HG02571 (cell line): Measurements from ENCODE around the gene CHCHD3.

Experiments used
- ATAC-seq: cut with Tn5 transposase; IDR thresholded peaks from one replicate; pipeline ENCODE4 v1.9.1; 2021; ENCODE audit warnings: mild to moderate bottlenecking, moderate library complexity; ENCODE audit not compliant: unreplicated experiment

Gene CHCHD3

DNA sequence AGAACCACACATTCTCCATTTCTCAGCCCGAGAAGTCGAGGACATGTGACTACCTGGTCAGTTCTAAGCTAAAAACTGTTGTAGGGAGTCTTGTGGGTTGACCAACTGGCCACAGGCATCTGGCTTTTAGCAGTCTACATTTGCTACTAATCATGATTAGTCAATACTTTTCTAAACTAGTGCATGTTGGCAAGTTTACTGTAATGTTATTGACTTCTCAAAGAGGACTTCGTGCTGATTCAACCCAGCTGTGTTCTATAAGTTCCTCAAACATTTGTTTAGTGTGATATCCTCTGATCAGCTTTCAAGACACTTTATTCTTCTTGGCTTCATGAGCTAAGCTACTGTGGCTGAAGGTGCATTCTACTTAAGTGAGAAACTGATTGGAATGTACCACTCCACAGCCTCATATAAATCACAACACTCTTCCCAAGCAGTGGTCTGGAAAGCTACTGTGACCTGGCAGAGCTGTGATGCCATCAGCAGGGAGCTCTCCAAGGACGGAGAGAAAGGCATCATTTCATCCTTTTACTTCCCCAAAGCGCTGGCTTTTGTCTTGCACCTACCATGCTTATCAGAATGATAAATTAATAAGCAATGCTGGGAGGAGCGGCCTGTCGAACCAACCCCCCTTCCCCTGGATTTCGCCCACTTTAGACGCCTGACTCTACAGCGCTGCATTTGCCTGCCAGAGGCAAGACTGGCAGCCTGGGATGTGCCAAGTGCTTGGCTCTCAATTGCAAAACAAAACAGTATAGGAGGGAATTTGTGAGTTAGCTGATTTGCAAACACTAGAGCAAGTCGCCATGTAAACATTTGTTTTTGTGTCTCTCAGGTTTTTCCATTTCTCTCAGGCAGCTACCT, 298.9 kb downstream of the CHCHD3 start:
- ATAC-seq, result no peak

DNA sequence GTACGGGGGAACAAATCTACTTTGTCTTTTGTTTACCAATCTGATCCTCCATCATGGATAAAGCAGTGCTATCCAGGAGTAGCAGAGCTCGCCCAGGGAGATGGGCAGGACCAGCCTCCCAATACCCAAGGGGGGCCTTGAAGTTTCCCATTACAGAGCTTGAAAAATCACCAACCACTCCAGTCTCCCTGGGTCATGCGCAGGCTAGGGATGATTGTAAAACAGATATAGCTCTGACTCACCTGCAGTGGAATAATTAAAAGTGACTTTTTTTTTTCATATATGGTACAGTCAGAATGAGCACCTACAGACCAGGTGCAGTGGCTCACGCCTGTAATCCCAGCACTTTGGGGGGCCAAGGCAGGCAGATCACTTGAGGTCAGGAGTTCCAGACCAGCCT, 301.1 kb downstream of the CHCHD3 start:
- no peak for ATAC-seq

DNA sequence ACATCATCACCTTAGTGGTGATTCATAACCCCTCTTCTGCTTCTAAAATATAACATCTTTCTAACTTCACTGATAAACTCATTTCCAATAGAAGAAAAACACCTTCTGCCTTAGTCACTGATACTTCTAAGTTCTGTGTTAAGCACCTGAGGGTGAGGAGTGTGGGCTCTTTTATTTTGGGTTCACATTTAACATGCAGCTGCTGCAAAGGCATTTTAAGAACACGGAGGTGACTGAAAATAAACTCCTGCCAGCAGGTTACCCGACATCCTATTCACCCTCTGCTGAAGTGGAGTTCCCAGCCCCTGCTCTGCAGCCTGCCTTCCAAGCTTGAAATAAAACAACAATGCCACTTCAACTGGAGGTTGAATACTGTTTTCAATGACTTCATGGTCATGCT, 302.7 kb downstream of the CHCHD3 start:
- ATAC-seq, result no peak

DNA sequence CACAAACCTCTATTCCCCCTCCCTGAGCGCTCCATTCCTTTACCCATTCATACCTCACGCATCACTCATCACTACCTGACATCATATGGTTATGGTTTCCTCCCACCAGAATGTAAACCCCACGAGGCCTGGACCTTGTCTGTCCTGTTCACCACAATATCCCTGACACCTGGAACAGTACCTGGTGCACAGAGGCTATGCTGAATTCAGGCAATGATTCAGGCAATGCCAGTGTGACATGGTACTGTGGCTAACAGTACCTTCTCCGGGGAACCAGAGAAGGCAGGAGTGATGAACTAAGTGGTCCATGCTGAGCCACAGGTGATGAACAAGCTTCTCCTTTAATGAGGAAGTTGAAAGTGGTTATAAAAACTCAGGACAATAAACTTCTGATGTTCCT, 303.1 kb downstream of the CHCHD3 start:
- no peak for ATAC-seq

DNA sequence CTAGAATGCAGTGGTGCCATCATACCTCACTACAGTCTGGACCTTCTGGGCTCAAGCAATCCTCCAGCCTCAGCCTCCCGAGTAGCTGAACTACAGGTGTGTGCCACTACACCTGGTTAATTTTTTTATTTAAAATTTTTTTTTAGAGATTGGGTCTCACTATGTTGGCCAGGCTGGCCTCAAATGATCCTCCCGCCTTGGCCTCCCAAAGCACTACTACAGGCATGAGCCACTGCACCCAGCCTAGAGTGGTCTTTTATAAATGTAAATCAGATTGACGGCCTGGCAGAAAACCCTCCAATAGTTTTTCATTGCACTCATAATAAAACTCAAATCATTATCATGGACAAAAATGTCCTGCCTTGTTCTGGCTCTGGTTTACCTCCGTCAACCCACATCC, 303.9 kb downstream of the CHCHD3 start:
- ATAC-seq, result no peak

DNA sequence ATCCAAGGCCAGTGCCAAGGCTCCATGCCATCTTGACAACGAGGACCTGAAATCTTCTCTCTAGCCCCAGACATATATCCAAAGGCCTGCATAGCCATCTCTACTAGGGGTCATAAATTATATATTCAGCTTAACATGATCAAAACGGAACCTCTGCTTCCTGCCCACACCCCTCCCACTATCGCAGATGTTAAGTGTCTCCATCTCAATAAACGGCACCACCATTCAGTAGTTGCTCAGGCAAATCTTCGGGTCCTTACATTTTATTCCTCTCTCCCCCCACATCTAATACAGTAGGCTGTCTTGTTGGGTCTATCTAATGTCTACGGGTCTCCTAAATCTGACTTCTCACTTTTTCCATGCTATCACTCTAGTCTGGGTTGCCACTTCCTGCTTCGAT, 304.5 kb downstream of the CHCHD3 start:
- ATAC-seq, result no peak

DNA sequence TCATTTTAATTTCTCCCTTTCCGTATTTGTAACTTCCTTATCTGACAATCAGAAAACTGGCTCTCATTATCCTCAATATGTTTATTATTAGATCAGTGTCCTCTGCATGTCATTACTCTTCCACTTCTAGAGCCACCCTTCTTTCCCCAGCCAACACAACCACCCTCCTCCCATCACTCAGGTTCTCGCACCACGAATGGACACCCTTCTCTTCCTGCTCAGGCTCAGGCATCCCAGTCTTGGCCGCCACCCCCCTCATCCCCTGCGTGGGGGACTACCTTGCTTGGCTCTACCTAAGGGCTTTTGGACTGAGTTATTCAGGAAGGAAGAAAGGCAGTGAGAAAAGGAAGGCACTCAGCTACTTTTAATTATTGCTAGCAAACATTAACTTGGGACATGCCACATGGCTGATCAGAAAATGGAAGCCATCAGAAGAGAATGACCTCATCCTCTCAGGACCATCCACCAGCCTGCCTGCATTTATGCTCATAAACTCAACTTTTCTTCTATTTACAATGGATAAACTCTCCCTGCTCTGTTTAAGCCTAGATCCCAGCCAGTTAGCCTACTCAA, 305.8 kb downstream of the CHCHD3 start:
- no peak for ATAC-seq

DNA sequence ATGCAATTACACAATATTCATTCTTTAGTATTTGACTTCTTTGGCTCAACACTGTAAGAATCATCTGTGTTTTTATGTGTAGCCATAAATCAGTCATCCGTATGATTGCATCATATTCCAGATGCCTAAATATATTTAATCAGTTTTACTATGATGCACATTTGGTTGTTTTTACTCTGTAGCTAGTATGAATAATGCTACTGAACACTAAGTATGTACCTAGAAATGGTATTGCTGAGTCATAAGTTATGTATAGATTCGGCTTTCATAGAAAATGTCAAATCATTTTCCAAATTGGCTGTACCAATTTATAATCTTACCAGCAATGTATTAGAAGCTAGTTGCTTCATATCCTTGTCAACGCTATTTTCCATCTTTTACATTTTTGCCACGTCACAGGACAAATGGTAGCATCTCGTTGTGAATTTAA, 308.3 kb downstream of the CHCHD3 start:
- no peak for ATAC-seq

DNA sequence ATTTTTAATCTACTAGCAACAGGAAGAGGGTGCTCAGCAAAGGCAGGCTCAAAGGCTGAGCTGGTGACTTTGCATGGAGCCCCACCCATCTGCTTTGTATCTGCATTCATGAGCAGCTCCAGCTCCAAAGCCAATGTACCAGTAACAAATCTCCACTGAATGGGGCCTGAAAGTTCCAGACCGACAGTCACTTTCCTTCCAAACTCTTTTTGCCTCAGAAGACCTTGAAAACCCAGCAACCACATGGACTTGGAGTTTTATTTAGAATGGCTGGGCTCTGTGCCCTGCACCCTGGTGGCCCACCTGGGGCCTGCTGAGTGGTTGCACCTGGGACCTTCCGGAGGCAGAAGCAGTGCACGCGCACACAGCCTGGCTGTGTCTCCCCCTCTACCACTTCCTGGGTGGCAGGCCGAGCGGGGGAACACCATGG, 310.6 kb downstream of the CHCHD3 start:
- ATAC-seq, result no peak

DNA sequence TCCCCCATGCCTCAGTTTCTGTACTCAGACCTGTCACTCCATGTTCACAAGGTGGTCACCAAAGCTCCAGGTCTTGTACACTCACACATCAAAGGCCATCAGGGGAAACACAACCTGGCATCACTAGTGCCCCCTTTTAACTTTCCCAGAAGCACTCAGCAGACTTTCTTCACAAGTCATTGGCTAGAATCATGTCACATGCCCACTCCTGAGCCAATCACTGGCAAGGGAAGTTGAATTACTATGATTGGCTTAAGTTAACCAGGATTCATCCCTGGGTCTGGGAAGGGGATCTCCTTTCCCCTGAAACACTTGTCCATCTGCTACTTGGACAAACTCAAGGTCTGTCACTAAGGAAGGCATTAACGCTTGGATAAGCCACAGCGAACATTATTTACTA, 311.8 kb downstream of the CHCHD3 start:
- no peak for ATAC-seq

DNA sequence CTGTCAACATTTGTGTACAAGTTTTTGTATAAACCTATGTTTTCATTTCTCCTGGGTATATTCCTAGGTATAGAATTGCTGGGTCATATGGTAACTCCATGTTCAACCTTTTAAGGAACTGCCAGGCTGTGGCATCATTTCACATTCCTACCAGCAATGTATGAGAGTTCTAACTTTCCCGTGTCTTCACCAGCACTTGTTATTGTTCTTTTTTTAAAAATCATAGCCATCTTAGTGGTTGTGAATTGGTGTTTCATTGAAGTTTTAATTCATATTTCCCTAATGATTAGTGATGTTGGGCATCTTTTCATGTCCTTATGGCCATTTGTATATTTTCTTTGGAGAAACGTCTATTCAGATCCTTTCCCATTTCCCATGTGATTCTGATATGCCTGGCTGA, 312.6 kb downstream of the CHCHD3 start:
- no peak for ATAC-seq

DNA sequence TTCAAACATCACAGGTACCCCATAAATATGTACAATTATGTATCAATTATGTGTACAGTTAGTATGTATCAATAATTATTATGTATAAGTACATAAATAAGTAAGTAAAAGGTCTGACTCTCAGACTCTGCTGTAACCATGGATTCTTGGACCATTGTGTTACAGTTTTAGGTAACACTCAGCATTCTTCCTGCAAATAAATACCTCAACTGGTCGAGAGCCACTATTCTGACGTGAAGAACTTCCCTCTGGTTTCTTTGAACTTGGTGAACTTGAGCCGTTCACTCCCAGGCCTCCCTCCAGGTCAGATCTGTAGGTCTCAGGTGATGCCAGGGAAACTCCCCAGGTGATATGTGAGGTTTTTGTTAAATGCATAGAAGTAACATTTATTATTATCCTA, 313.8 kb downstream of the CHCHD3 start:
- ATAC-seq, result no peak

DNA sequence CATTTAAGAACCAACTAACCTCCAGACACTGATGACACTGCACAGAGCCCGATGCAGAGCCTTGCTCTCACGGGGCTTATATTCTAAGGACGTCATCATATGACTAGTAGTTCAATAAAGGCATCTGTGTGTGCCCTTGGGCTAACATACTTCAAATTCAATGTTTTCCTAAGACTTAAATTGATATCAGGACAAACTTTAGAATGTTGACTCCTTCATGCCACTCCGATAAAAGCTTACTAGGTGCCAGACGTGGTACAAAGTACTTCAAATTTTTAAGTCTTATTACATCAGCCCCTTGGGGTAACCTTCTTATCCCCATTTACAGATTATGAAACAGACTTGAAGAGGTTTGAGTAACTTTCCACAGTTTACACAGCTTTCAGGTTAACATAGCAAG, 314.5 kb downstream of the CHCHD3 start:
- ATAC-seq, result no peak

DNA sequence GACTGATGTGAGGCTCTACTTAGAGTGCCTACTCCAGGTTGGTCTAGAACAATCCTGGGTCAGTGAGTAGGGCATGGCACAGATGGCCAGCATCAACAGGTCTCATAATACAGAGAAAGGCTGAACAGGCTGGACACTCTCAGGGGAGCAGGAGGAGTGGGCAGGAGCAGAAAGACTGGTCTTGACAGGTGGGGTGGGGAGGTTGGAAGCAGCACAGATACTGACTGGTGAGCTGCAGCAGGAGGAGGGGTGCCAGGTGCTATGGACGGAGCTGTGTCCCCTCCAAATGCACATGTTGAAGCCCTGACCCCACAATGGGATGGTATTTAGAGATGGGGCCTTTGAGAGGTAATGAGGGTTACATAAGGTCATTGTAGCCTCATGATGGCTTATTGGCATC, 315.2 kb downstream of the CHCHD3 start:
- no peak for ATAC-seq

DNA sequence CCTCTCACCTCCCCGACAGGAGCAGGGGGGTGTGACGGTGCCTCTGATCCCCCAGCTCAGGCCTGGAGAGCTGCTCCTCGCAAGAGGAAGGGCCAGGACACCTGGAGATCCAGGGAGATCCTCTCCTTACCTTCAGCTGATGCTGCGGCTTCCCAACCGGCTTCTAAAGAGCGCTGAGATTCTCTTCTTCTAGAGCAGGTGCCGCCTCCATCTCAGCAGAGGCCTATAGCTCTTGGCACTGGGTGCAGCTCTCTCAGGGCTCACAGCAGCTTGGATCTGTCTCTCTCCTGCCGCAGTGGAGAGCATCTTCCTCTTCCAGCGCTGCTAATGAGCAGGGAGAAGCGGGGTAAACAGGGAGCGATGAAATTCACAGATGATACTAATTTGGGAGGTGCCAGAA, 316.0 kb downstream of the CHCHD3 start:
- ATAC-seq, result no peak

DNA sequence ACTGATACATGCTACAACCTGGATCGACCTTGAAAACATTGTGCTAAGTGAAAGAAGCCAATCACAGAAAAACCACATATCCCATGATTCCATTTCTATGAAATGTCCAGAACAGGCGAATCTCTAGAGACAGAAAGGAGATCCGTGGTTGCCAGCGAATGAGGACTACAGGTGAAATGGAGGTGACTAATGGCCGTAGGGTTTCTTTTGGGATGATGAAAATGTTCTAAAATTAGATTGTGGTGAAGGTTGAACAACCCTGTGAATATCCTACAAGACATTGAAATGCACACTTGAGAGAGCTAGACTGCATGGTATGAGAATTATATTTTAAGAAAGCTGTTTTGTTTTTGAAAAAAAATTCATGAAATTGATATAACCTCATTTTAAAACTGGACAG, 317.1 kb downstream of the CHCHD3 start:
- no peak for ATAC-seq

DNA sequence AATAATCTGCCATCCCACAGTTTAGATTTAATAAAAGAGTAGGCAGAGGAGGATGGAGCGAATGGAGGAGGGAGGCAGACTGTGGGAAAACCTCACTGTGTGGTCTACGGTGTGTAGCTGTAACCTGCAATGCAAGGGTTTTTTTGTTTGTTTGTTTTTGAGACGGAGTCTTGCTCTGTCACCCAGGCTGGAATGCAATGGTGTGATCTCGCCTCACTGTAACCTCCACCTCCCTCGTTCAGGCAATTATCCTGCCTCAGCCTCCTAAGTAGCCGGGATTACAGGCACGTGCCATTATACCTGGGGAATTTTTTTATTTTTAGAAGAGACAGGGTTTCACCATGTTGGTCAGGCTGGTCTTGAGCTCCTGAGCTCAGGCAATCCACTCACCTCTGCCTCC, 321.0 kb downstream of the CHCHD3 start:
- ATAC-seq, result no peak

DNA sequence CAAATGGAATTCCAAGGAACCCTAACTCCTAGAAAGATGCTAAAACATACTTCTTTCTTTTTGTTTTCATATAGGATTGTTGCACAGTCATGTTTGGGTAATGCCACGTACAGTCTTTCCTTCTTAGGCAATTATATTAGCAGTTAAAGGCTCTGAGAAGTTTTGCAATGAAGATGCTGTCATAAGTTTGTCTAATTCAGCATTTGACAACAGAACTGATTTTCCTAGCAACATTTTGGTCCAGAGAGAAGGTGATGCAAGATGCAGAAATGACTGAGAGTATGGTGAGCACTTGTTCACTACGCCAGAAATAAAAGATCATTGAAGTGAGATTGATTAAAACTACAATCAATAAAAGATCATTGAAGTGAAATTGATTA, 321.7 kb downstream of the CHCHD3 start:
- no peak for ATAC-seq

DNA sequence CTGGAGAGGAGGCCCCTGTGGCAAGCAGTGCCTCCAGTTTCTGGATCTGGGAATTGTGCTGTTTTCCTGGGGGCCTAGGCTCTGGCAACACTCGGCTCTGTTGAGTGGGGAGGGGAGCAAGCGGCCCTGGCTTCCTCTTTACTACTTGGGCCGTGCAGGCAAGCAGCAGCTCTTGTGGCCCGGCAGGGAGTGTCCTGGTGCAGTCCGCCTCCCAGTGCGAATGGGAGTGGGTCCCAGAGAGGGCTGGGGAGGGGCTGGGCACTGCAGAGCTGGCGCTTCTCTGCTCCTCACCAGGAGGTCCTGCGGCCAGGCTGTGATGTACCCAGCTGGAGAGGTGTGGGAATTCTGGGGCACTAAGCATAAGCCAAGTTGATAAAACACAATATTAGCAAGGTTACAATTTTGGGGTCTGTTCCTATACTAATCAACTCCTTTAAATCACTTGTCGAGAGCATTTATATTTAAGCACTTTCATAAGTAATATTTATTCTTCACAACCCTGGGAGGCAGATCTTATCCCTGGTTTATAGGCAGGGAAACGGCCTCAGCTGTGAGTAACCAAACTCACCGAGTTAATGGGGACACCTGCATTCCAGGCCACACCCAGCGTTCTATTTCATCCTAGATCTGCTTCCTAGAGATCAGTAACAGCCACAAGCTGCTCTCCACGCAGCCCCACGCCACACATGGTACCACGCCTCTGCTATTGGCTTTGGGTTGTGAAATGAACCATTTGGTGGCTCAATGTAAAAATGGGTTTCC, 322.2 kb downstream of the CHCHD3 start:
- ATAC-seq, result no peak

DNA sequence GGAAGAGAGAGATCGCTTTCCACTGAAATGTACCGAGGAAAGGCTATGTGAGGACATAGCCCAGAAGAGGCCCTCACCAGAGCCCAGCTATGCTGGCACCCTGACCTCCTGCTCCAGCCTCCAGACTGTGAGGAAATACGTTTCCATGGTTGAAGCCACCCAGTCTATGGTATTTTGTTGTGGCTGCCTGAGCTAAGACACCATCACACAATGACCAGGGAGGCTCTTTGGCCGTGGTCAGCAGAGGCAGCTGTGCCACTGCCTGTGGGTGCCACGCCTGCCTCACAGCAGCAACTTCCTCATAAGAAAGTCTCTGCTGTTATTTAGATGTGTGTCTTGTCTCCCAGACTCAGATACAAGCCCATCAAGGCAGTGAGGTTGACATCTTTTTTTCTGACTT, 322.9 kb downstream of the CHCHD3 start:
- ATAC-seq, result no peak

DNA sequence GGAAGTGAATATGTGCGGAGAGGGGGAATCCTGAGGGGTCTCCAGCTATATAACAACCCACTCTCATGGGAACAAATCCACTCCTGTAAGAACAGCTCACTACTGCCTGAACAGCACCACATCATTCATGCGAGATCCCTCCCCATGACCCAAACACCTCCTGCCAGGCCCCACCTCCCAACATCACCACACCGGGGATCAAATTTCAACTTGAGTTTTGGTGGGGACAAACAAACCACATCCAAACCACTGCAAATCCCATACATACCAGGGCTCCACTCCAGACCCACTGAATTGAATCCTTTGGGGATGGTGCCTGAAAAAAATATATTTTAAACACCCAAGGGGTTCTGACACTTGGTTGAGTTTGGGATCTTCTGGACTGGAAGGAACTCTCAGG, 324.1 kb downstream of the CHCHD3 start:
- no peak for ATAC-seq

DNA sequence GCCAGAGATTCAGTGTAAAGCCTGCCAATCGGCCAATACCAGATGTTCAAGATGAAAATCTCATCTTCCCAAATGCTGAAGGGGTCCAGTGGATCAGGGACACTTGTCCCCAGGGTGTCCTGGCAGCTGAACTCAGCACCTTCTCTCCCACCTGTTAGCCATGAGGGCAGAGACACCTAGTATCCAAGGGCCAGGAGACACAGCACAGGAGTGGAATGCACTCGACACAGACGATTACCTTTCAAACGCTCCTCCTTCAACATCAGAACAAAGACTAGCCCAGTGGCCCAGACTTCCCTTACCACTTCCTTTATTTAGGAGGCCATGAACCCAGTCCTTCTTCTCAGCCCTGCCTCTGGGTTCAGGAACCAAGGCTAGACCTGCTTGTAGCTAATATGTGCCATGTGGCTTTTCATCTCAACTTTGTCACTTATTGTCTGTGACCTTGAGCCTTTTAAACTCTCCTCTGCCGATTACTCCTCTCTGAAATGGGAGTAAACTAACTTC, 325.4 kb downstream of the CHCHD3 start:
- ATAC-seq, result no peak
